IMR-90 (cell line): Measurements from ENCODE around the gene MAB21L4. TPM values are rescaled to one million over a fixed set of nuclear protein-coding genes. Genes with fewer than 3 reads are reported as not detected.

Source experiments
- ATAC-seq: fragments of 200-7000 bp; cut with Tn5 transposase; 2 replicates; pipeline ENCODE4 v1.9.1; 2020; ENCODE audit warnings: low read depth, mild to moderate bottlenecking, moderate library complexity
- BruUV-seq: library from RNA; stranded (reverse); fragments of 400-500 nt; replicated peaks from 2 replicates; lab custom pipeline; 2021; lab: Mats Ljungman, UMichigan
- CTCF ChIA-PET: fragments of 300-600 bp; formaldehyde crosslinking; extraction: SDS; loops from one replicate; lab custom pipeline; 2021; ENCODE audit warnings: antibody characterized with exemption; lab: Yijun Ruan, JAX
- POLR2A ChIA-PET: fragments of 300-600 bp; sonication (Branson Sonifier 250); formaldehyde crosslinking; loops from one replicate; lab custom pipeline; 2022; ENCODE audit warnings: antibody characterized with exemption; ENCODE audit not compliant: unreplicated experiment; lab: Charles Lee
- DNase-seq: peaks from one replicate; pipeline ENCODE4 v3.0.0; 2013
- H2AFZ ChIP-seq: replicated peaks from 2 replicates; pipeline ENCODE3; 2013; ENCODE audit warnings: low read length, mild to moderate bottlenecking; ENCODE audit not compliant: poor library complexity
- H2AK5ac ChIP-seq: 2 replicates; pipeline ENCODE4 v1.6.1; 2013; ENCODE audit warnings: low read depth, low read length, inconsistent platforms
- H2AK9ac ChIP-seq: replicated peaks from 2 replicates; pipeline ENCODE3; 2013; ENCODE audit warnings: mild to moderate bottlenecking, low read depth, low read length, moderate library complexity; ENCODE audit not compliant: poor library complexity
- H2BK120ac ChIP-seq: 2 replicates; pipeline ENCODE4 v1.6.1; 2013; ENCODE audit warnings: low read depth, low read length, inconsistent platforms
- H2BK15ac ChIP-seq: 3 replicates; pipeline ENCODE4 v1.6.1; 2013; ENCODE audit warnings: low read depth, low read length, inconsistent platforms
- H2BK20ac ChIP-seq: 2 replicates; pipeline ENCODE4 v1.6.1; 2013; ENCODE audit warnings: low read depth, mild to moderate bottlenecking, inconsistent platforms, low read length, moderate library complexity
- H2BK5ac ChIP-seq: 2 replicates; pipeline ENCODE4 v1.6.1; 2013; ENCODE audit warnings: mild to moderate bottlenecking, low read depth, low read length, inconsistent platforms; ENCODE audit not compliant: poor library complexity, severe bottlenecking
- H3K14ac ChIP-seq: replicated peaks from 2 replicates; pipeline ENCODE4 v1.6.1; 2013; ENCODE audit warnings: low read depth, low read length, inconsistent platforms
- H3K18ac ChIP-seq: 2 replicates; pipeline ENCODE4 v1.6.1; 2013; ENCODE audit warnings: low read depth, low read length, control low read depth
- H3K23ac ChIP-seq: 2 replicates; pipeline ENCODE4 v1.6.1; 2013; ENCODE audit warnings: low read depth, low read length, inconsistent platforms
- H3K27ac ChIP-seq: 2 replicates; pipeline ENCODE4 v1.5.1; 2013; ENCODE audit warnings: mild to moderate bottlenecking, control low read depth, low read length; ENCODE audit not compliant: insufficient read depth
- H3K27me3 ChIP-seq: 2 replicates; pipeline ENCODE4 v1.6.1; 2013; ENCODE audit warnings: low read length; ENCODE audit not compliant: control insufficient read depth, insufficient read depth
- H3K36me3 ChIP-seq: 2 replicates; pipeline ENCODE4 v1.6.1; 2013; ENCODE audit warnings: low read length, mixed read lengths; ENCODE audit not compliant: control insufficient read depth, insufficient read depth
- H3K4ac ChIP-seq: 2 replicates; pipeline ENCODE4 v1.6.1; 2013; ENCODE audit warnings: low read depth, low read length, inconsistent platforms
- H3K4me1 ChIP-seq: 2 replicates; pipeline ENCODE4 v1.6.1; 2013; ENCODE audit warnings: low read length, mixed read lengths; ENCODE audit not compliant: control insufficient read depth, insufficient read depth
- H3K4me2 ChIP-seq: 2 replicates; pipeline ENCODE4 v1.6.1; 2013; ENCODE audit warnings: low read depth, mild to moderate bottlenecking, control low read depth, low read length, moderate library complexity
- H3K4me3 ChIP-seq: 2 replicates; pipeline ENCODE4 v1.5.1; 2013; ENCODE audit warnings: low read depth, mild to moderate bottlenecking, control low read depth, low read length, moderate library complexity; ENCODE audit not compliant: insufficient read depth
- H3K56ac ChIP-seq: 2 replicates; pipeline ENCODE4 v1.6.1; 2013; ENCODE audit warnings: low read length, inconsistent platforms; ENCODE audit not compliant: insufficient read depth; ENCODE audit errors: extremely low read depth
- H3K79me1 ChIP-seq, 2 experiments: 2 replicates each; pipeline ENCODE4 v1.6.1; 2013; ENCODE audit warnings: low read length in 2 of 2, inconsistent platforms in 1 of 2, low read depth in 1 of 2
- H3K9ac ChIP-seq: 2 replicates; pipeline ENCODE4 v1.6.1; 2013; ENCODE audit warnings: low read depth, low read length, control low read depth
- H3K9me1 ChIP-seq: 2 replicates; pipeline ENCODE4 v1.6.1; 2013; ENCODE audit warnings: low read length, inconsistent platforms; ENCODE audit not compliant: insufficient read depth
- H3K9me3 ChIP-seq: 2 replicates; pipeline ENCODE4 v1.6.1; 2013; ENCODE audit warnings: low read length; ENCODE audit not compliant: control insufficient read depth, insufficient read depth
- H4K20me1 ChIP-seq: 2 replicates; pipeline ENCODE4 v1.6.1; 2013; ENCODE audit warnings: low read length, inconsistent platforms; ENCODE audit not compliant: insufficient read depth
- H4K5ac ChIP-seq: 2 replicates; pipeline ENCODE4 v1.6.1; 2013; ENCODE audit warnings: mild to moderate bottlenecking, low read depth, low read length, control low read depth
- H4K8ac ChIP-seq, 2 experiments: 2 replicates each; pipeline ENCODE4 v1.6.1; 2013; ENCODE audit warnings: low read depth in 2 of 2, low read length in 2 of 2, control low read depth in 1 of 2, inconsistent platforms in 1 of 2
- H4K91ac ChIP-seq: 2 replicates; pipeline ENCODE4 v1.6.1; 2013; ENCODE audit warnings: low read depth, low read length, inconsistent platforms; ENCODE audit not compliant: insufficient read depth
- CTCF ChIP-seq: conservative IDR thresholded peaks from 2 replicates; pipeline ENCODE4 v1.5.1; 2012; ENCODE audit warnings: mild to moderate bottlenecking, low read depth, low read length, improper control_type of control experiment
- ELK1 ChIP-seq: fragments of 150-350 bp; IDR thresholded peaks from 2 replicates; pipeline ENCODE4 v1.6.1; 2016; ENCODE audit warnings: low read depth, mild to moderate bottlenecking, low read length, moderate library complexity, borderline replicate concordance
- MXI1 ChIP-seq: IDR thresholded peaks from 2 replicates; pipeline ENCODE4 v1.6.1; 2012; ENCODE audit warnings: low read depth, mild to moderate bottlenecking, low read length, moderate library complexity, borderline replicate concordance
- WGBS, 2 experiments: methylation state at CpG; one replicate each; pipeline versions ENCODE4 v1.1.5 to v1.1.7; 2013; ENCODE audit warnings: missing lambda C conversion rate in 2 of 2; ENCODE audit not compliant: insufficient read length in 1 of 2; ENCODE audit errors: extremely low coverage in 2 of 2; 5-methylcytosine and 5-hydroxymethylcytosine counted together
- dilution Hi-C: fragments of 300-500 bp; cut with HindIII; formaldehyde crosslinking; loops from one replicate; pipeline ENCODE4 v1.14.3; 2018; ENCODE audit warnings: low sequenced_read_pairs; ENCODE audit not compliant: unreplicated experiment
- in situ Hi-C: fragments of 300-500 bp; cut with MboI; formaldehyde crosslinking; loops from 3 replicates; pipeline ENCODE4 v1.14.3; 2019; ENCODE audit warnings: low sequenced_read_pairs, inconsistent platforms, mixed read lengths
- intact Hi-C: fragments of 100-400 bp; cut with micrococcal nuclease; formaldehyde crosslinking; loops from 2 replicates; pipeline ENCODE4 v1.10.0; 2022
- polyA plus RNA-seq, 3 experiments: library from polyadenylated mRNA; depleted of rRNA; stranded (reverse); fragments of >200 nt; gene quantifications; 2 replicates each; pipeline ENCODE4 v1.2.3, GENCODE V29; 2012; ENCODE audit warnings: low replicate concordance in 1 of 3
- total RNA-seq: library from RNA; depleted of rRNA; stranded (reverse); fragments of >200 nt; gene quantifications from 2 replicates; pipeline ENCODE4 v1.2.3, GENCODE V29; 2012

The MAB21L4 gene
- total and polyA plus RNA-seq, 2 of the 4 experiments (the other 2 are of a cell fraction) = not detected

- TF ChIP-seq MXI1 (no peak), CTCF (no peak)
Measured at GRCh38 chr2:240850756-240851077, 45.2 kb downstream of the MAB21L4 start (continued).

GRCh38 chr2:240850026-240850425, 45.9 kb downstream of the MAB21L4 start:
- ATAC-seq = no peak

More at GRCh38 chr2:240850026-240850425, 45.9 kb downstream of the MAB21L4 start:
- peaks cover 4% of the 10 kb centered on the region; the same call in 1 of the 2 replicates for H3K27me3 ChIP-seq
- H3K23ac ChIP-seq = no peak overlapping the region
- ChIA-PET CTCF (no interaction called here), POLR2A (no interaction called here)
- no peak overlapping the region for H3K56ac ChIP-seq
- H2AK9ac ChIP-seq = no peak overlapping the region
- no peak overlapping the region for H4K91ac ChIP-seq
- no peak overlapping the region for H2AK5ac ChIP-seq
- peaks cover 10% of the 10 kb centered on the region for H3K9me3 ChIP-seq
- H3K18ac ChIP-seq = no peak overlapping the region
- no peak overlapping the region for H2AFZ ChIP-seq
- BruUV-seq = no TSS peak
- TF ChIP-seq ELK1 = no peak
- no peak for TF ChIP-seq MXI1
- H2BK20ac ChIP-seq = no peak overlapping the region
- no peak for DNase-seq
- no peak overlapping the region for H3K27ac ChIP-seq
- dilution Hi-C loops (no loop called here), in situ Hi-C loops (loop anchor here (5.0 to 25.0 kb wide), 3 partner anchors 225 to 812 kb away; no protein-coding TSS in a partner anchor), intact Hi-C loops (loop anchor here (2.0 to 5.0 kb wide), 5 partner anchors 141 to 367 kb away; partner anchors contain the start of genes PPP1R7 and SNED1)
- no peak overlapping the region for H3K4me3 ChIP-seq
- H3K9ac ChIP-seq = no peak overlapping the region
- no peak overlapping the region for H2BK15ac ChIP-seq
- no peak overlapping the region for H3K14ac ChIP-seq
- H2BK120ac ChIP-seq = no peak overlapping the region
- no peak overlapping the region for H3K4ac ChIP-seq
- no peak overlapping the region for H4K5ac ChIP-seq
- H2BK5ac ChIP-seq = no peak overlapping the region
- 94% methylated on average over 5 of the region's 11 CpGs; no CpG with 5 or more reads in 1 of the 2 experiments for WGBS, 2 experiments
- H3K79me1 ChIP-seq = no peaks in the 10 kb centered on the region
- no peaks in the 10 kb centered on the region for H3K4me1 ChIP-seq
- H3K4me2 ChIP-seq = no peak overlapping the region
- no peak overlapping the region for H4K8ac ChIP-seq
- no peaks in the 10 kb centered on the region for H3K9me1 ChIP-seq
- peaks cover 6% of the 10 kb centered on the region; the same call in 1 of the 2 replicates for H4K20me1 ChIP-seq
- no peaks in the 10 kb centered on the region for H3K36me3 ChIP-seq
